ENCODE measurements around the gene CAPS. TPM values are rescaled to one million over a fixed set of nuclear protein-coding genes. Genes with fewer than 3 reads are reported as not detected.
A peak's percentile ranks its signal among the peaks of the same experiment; 100 is the strongest.
"Not testable (repeated sequence)": the region's sequence is repeated elsewhere in the genome, so short reads cannot be mapped to it uniquely, and the experiment has no call there.

CAPS gene
- total RNA-seq, 1 donor from 2014 or later, result 3.4 TPM

GRCh38 chr19:5961969-5962945 lies 48.2 kb downstream of the CAPS start:
- no peaks in the 10 kb centered on the region for H3K9me3 Mint-ChIP-seq
- peak overlapping the region; percentile 58 for H3K4me3 Mint-ChIP-seq
- H3K4me1 Mint-ChIP-seq (ENCODE audit: low read depth), result peaks cover 71% of the 10 kb centered on the region
- H3K27ac Mint-ChIP-seq, result peak overlapping the region; percentile 88
- DNase-seq (ENCODE audit: low spot score), result peak; percentile 74
- H3K27me3 Mint-ChIP-seq (ENCODE audit: insufficient read depth), result no peaks in the 10 kb centered on the region
- H3K36me3 Mint-ChIP-seq (ENCODE audit: low read depth), result peaks cover 10% of the 10 kb centered on the region
- intact Hi-C loops (cut with micrococcal nuclease), result loop anchor here (1.0 to 10.0 kb wide), 4 partner anchors 9 to 157 kb away; partner anchors contain the start of genes NRTN, RANBP3 and VMAC

DNA sequence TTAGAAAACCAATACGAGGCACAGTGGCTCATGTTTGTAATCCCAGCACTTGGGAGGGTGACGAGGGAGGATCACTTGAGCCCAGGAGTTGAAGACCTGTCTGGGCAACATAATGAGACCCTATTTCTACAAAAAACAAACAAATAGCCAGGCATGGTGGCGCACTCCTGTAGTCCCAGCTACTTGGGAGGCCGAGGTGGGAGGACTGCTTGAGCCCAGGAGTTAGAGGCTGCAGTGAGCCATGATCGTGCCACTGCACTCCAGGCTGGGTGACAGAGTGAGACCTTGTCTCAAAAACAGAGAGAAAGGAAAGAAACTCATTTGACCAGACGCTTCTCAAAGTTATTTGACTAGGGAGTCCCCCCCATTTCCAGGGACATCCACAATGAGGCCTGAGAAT lies 49.2 kb downstream of the CAPS start:
- not testable (repeated sequence) for H3K4me3 Mint-ChIP-seq; H3K9me3 Mint-ChIP-seq; H3K36me3 Mint-ChIP-seq (ENCODE audit: low read depth); DNase-seq (ENCODE audit: low spot score); H3K27me3 Mint-ChIP-seq (ENCODE audit: insufficient read depth)
- H3K4me1 Mint-ChIP-seq (ENCODE audit: low read depth), result peaks cover 74% of the 10 kb centered on the region
- H3K27ac Mint-ChIP-seq, result peak overlapping the region; percentile 60
- intact Hi-C loops (cut with micrococcal nuclease), result loop anchor here (2.0 to 10.0 kb wide), 2 partner anchors 16 to 158 kb away; partner anchors contain the start of genes NRTN and RANBP3

DNA sequence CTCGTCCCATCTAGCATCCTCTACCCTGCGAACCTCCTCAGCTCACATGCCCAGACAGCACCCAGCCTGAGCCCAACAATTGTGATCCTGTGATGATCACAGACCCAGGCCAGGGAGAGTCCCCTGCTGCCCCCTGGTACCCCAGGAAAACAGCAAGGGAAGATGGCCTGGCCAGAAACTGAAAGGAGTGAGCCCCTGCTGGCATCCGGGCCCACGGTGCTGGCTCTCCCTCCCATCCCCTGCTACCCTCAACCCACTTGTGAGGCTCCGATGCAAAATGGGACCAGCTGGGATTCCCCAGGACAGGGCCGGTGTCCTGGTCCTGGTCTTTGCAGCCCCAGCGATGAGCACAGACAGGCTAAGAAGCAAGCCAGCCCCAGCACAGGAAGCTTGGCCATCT lies 49.8 kb downstream of the CAPS start:
- no peaks in the 10 kb centered on the region for H3K27me3 Mint-ChIP-seq (ENCODE audit: insufficient read depth)
- H3K27ac Mint-ChIP-seq, result peak overlapping the region; percentile 66
- H3K36me3 Mint-ChIP-seq (ENCODE audit: low read depth), result peaks cover 8% of the 10 kb centered on the region
- peaks cover 80% of the 10 kb centered on the region for H3K4me1 Mint-ChIP-seq (ENCODE audit: low read depth)
- H3K9me3 Mint-ChIP-seq, result no peaks in the 10 kb centered on the region
- intact Hi-C loops (cut with micrococcal nuclease), result loop anchor here (2.0 to 10.0 kb wide), 2 partner anchors 15 to 159 kb away; partner anchors contain the start of genes NRTN and RANBP3
- DNase-seq (ENCODE audit: low spot score), result no peak
- H3K4me3 Mint-ChIP-seq, result no peak overlapping the region

GRCh38 chr19:5964816-5965565 lies 50.9 kb downstream of the CAPS start:
- DNase-seq (ENCODE audit: low spot score), result no peak
- H3K9me3 Mint-ChIP-seq, result no peaks in the 10 kb centered on the region
- no peaks in the 10 kb centered on the region for H3K27me3 Mint-ChIP-seq (ENCODE audit: insufficient read depth)
- H3K4me3 Mint-ChIP-seq, result no peak overlapping the region
- peaks cover 84% of the 10 kb centered on the region for H3K4me1 Mint-ChIP-seq (ENCODE audit: low read depth)
- H3K27ac Mint-ChIP-seq, result peak overlapping the region; percentile 30
- intact Hi-C loops (cut with micrococcal nuclease), result loop anchor here (10.0 kb wide), 1 partner anchor 160 kb away; the partner anchor contains the start of gene NRTN
- H3K36me3 Mint-ChIP-seq (ENCODE audit: low read depth), result peaks cover 8% of the 10 kb centered on the region

Other genes starting within 250 kb of the CAPS start
- gene MICOS13, start 233.7 kb upstream of the CAPS start, total RNA-seq, result 57.4 and 60.6 TPM in 2 replicates
- 1.9 TPM in 2 replicates for gene HSD11B1L, start 233.2 kb upstream of the CAPS start, total RNA-seq
- gene RPL36, start 224.0 kb upstream of the CAPS start, total RNA-seq, result 1,000 and 1,001 TPM in 2 replicates
- gene LONP1, start 194.1 kb upstream of the CAPS start, total RNA-seq, result 180 and 186 TPM in 2 replicates
- gene CATSPERD, start 193.6 kb upstream of the CAPS start, total RNA-seq, result not detected in 2 replicates
- 7.4 and 9.2 TPM in 2 replicates for gene PRR22, start 129.5 kb upstream of the CAPS start, total RNA-seq
- gene DUS3L, start 123.1 kb upstream of the CAPS start, total RNA-seq, result 85.9 and 87.1 TPM in 2 replicates
- 0.23 and 0.44 TPM in 2 replicates for gene NRTN, start 109.2 kb upstream of the CAPS start, total RNA-seq
- gene FUT6, start 74.6 kb upstream of the CAPS start, total RNA-seq, result not detected in 2 replicates
- not detected in 2 replicates for gene FUT3, start 62.8 kb upstream of the CAPS start, total RNA-seq
- gene FUT5, start 43.7 kb upstream of the CAPS start, total RNA-seq, result not detected in 2 replicates
- 230 and 243 TPM in 2 replicates for gene NDUFA11, start 10.5 kb upstream of the CAPS start, total RNA-seq
- 3.5 and 4.2 TPM in 2 replicates for gene VMAC, start 9.4 kb upstream of the CAPS start, total RNA-seq
- gene RANBP3, start 63.9 kb downstream of the CAPS start, total RNA-seq, result 122 and 126 TPM in 2 replicates
- 9.2 and 10.2 TPM in 2 replicates for gene RFX2, start 196.2 kb downstream of the CAPS start, total RNA-seq
- not detected in 2 replicates for gene ACSBG2, start 221.4 kb downstream of the CAPS start, total RNA-seq

All from activated T-helper 1 cell treated with anti-CD3 and anti-CD28 coated beads, Interleukin-12 subunit alpha, Interleukin-12 subunit beta, Interleukin-2, Interleukin-4 antibody, amounts not matched to agents 30 ng/mL and 10 ng/mL and 1 ng/mL, durations not matched to agents 14 hours and 24 hours and 36 hours (primary cell).